Stimulated activated CD8-positive, alpha-beta memory T cell treated with anti-CD3 and anti-CD28 coated beads, Interleukin-2, amount 100 ng/mL, for 1 hour (primary cell): ENCODE results near the gene GPR21.

Experiments used
- DNase-seq, 2 donors: peaks; one replicate each; pipeline ENCODE4 v3.0.0-alpha.2; 2020; ENCODE audit warnings: low read depth in 2 of 2

GPR21 gene

GRCh38 chr9:123033352-123033751 is at the start of gene GPR21:
Gene GPR21 (plus strand): TSS chr9:123033667. CDS start chr9:123034567, 900 bp downstream.
- DNase-seq = no peak

- no peak for DNase-seq
These were observed 47.5 kb upstream of the GPR21 start for GRCh38 chr9:122986010-122986409.

- no peak for DNase-seq
These were observed 45.3 kb upstream of the GPR21 start for GRCh38 chr9:122988141-122988540.

GRCh38 chr9:122988920-122989621 is 44.4 kb upstream of the GPR21 start:
- no peak for DNase-seq

GRCh38 chr9:122991370-122991830 is 42.1 kb upstream of the GPR21 start:
- DNase-seq = no peak

- DNase-seq = no peak
These were observed 36.9 kb upstream of the GPR21 start for GRCh38 chr9:122996586-122996985.

- DNase-seq = no peak
These were observed 35.0 kb upstream of the GPR21 start for GRCh38 chr9:122998448-122998847.

GRCh38 chr9:123000371-123001068 is 32.9 kb upstream of the GPR21 start:
- DNase-seq = no peak

GRCh38 chr9:123002754-123003153 is 30.7 kb upstream of the GPR21 start:
- DNase-seq = no peak

GRCh38 chr9:123003466-123003865 is 30.0 kb upstream of the GPR21 start:
- DNase-seq = no peak

GRCh38 chr9:123005964-123006363 is 27.5 kb upstream of the GPR21 start:
- DNase-seq = no peak

GRCh38 chr9:123007269-123007668 is 26.2 kb upstream of the GPR21 start:
- no peak for DNase-seq

- DNase-seq = no peak
These were observed 24.6 kb upstream of the GPR21 start for GRCh38 chr9:123008909-123009308.

- no peak for DNase-seq
These were observed 22.1 kb upstream of the GPR21 start for GRCh38 chr9:123011380-123011779.

- no peak for DNase-seq
These were observed 21.5 kb upstream of the GPR21 start for GRCh38 chr9:123011878-123012528.

- no peak for DNase-seq
These were observed 16.8 kb upstream of the GPR21 start for GRCh38 chr9:123016631-123017030.

GRCh38 chr9:123020796-123021195 is 12.7 kb upstream of the GPR21 start:
- DNase-seq = no peak

- DNase-seq = no peak
These were observed 7.0 kb upstream of the GPR21 start for GRCh38 chr9:123026425-123026824.

- no peak for DNase-seq
These were observed 6.0 kb upstream of the GPR21 start for GRCh38 chr9:123027517-123027916.

GRCh38 chr9:123028136-123028535 is 5.3 kb upstream of the GPR21 start:
- no peak for DNase-seq

- DNase-seq = no peak
These were observed 4.5 kb upstream of the GPR21 start for GRCh38 chr9:123028973-123029372.

GRCh38 chr9:123031963-123032362 is 1.5 kb upstream of the GPR21 start:
- no peak for DNase-seq
